K562 (cell line): ENCODE measurements around the gene CNFN. TPM values are rescaled to one million over a fixed set of nuclear protein-coding genes. Genes with fewer than 3 reads are reported as not detected.

Source experiments
- CC2D1A ChIP-seq: fragments of 450-650 bp; IDR thresholded peaks from 2 replicates; pipeline ENCODE4 v1.6.1; 2017; ENCODE audit warnings: mild to moderate bottlenecking
- ELF2 ChIP-seq: fragments of 250-450 bp; sonication (Bioruptor Pico); IDR thresholded peaks from 2 replicates; pipeline ENCODE4 v1.5.0; 2021; ENCODE audit warnings: mild to moderate bottlenecking
- MBD2 ChIP-seq: sonication (generic); IDR thresholded peaks from 2 replicates; pipeline ENCODE4 v1.6.1; 2016; ENCODE audit warnings: low read depth, borderline replicate concordance
- POLR2G ChIP-seq: fragments of 200-400 bp; formaldehyde crosslinking; IDR thresholded peaks from 2 replicates; pipeline ENCODE4 v1.6.1; 2017; ENCODE audit warnings: low read depth, mild to moderate bottlenecking, antibody characterized with exemption, low read length, moderate library complexity
- PPARD ChIP-seq: fragments of 250-450 bp; sonication (Bioruptor Pico); IDR thresholded peaks from 2 replicates; pipeline ENCODE4 v1.8.0; 2022; ENCODE audit warnings: inconsistent platforms, mild to moderate bottlenecking, moderate library complexity
- TEAD1 ChIP-seq, 2 experiments: fragments of 450-650 bp in 1 of 2; sonication (generic) in 1 of 2; formaldehyde crosslinking; IDR thresholded peaks; 2 replicates each; pipeline versions ENCODE4 v1.4.0 to v1.8.0; 2020 to 2022; ENCODE audit warnings: mild to moderate bottlenecking in 2 of 2, missing genetic modification reagents in 1 of 2
- ZBTB7A ChIP-seq: IDR thresholded peaks from 2 replicates; pipeline ENCODE4 v1.6.1; 2011; ENCODE audit warnings: low read depth, mild to moderate bottlenecking, low read length, moderate library complexity, borderline replicate concordance; ENCODE audit not compliant: control insufficient read depth
- polyA plus RNA-seq, 8 experiments: library from polyadenylated mRNA; depleted of rRNA in 4 of 8; stranded (reverse) in 5 of 8; unstranded in 3 of 8; fragments of >200 nt; fragmentation: Nextera tagmentation in 2 of 8; fragmentation: Illumina TruSeq in 1 of 8; extraction: Ambion mirVana in 2 of 8; extraction: Trizol in 1 of 8; gene quantifications; 2 replicates each; pipeline versions ENCODE4 v1.2.1 to v1.2.3, GENCODE V29; 2011 to 2014; ENCODE audit warnings: inconsistent platforms in 1 of 8, missing spikeins in 1 of 8
- total RNA-seq, 7 experiments: library from RNA; depleted of rRNA in 6 of 7; stranded (reverse); fragments of >200 nt in 6 of 7; fragmentation: Illumina TruSeq in 2 of 7; extraction: Trizol in 2 of 7; gene quantifications; 2 replicates each; pipeline versions ENCODE4 v1.2.1 to v1.2.3, GENCODE V29; 2011 to 2021; ENCODE audit warnings: low replicate concordance in 1 of 7
- TF ChIP-seq, protein P1 (sequence below), 2 experiments: fragments of 450-650 bp; formaldehyde crosslinking in 1 of 2; IDR thresholded peaks; 2 replicates each; pipeline versions ENCODE4 v1.4.0 to v1.6.1; 2014 to 2020; ENCODE audit warnings: mild to moderate bottlenecking in 2 of 2, borderline replicate concordance in 1 of 2, low read depth in 1 of 2

CNFN gene
- total and polyA plus RNA-seq, 9 of the 15 experiments (the other 6 are each of a cell fraction or from before 2014, with no cell fraction given), result 0.18 to 0.52 (median 0.27) TPM; not detected in 5

DNA sequence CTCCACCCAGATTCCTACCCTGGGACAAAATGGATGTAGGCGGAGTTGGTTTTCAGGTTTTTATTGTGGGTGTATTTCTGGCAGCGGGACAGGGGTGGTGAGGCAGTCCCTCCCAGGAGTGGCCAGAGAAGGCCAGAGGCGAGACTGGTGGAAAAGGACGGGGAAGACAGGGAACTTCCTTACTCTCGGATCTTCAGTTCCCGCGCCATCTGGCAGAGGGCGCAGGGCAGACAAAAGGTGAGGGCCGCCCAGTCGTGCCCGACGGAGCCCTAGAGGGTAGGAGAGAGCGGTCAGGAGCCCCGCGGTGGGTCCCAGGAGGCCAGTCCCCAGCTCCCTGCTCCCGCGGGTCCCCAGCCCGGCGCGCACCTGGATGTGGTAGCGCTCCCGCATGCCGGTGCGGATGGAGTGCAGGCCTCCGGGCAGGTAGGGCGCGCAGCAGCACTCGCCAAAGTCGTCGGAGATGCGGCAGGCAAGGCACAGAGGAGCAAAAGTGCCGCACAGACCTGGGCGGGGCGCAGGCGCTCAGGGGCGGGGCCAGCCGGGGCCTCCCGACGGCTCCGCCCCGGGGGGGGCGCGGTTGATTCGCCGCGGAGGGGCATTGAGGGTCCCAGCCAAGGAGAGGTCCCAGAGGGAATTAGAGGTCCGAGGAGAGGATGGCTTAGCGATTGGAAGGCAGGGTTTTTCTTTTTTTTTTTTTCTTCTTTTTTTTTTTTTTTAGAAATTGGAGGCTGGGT, 3.0 kb downstream of the CNFN start (continued):
- 0 out of 4 replicates have a peak, but pooled peaks of 1 of the 2 experiments have one; percentile 20 for TF ChIP-seq TEAD1 (CRISPR knock-in tag; IDR thresholded peaks at IDR 0.05)
- TF ChIP-seq ELF2 (CRISPR knock-in tag), result no peak
- peak; percentile 68; the same call in 1 of the 2 replicates for TF ChIP-seq ZBTB7A
- TF ChIP-seq POLR2G, result peak; percentile 69
- no peak for TF ChIP-seq PPARD
- TF ChIP-seq CC2D1A, result no peak
- no peak for TF ChIP-seq MBD2
- TF ChIP-seq, protein P1, sequence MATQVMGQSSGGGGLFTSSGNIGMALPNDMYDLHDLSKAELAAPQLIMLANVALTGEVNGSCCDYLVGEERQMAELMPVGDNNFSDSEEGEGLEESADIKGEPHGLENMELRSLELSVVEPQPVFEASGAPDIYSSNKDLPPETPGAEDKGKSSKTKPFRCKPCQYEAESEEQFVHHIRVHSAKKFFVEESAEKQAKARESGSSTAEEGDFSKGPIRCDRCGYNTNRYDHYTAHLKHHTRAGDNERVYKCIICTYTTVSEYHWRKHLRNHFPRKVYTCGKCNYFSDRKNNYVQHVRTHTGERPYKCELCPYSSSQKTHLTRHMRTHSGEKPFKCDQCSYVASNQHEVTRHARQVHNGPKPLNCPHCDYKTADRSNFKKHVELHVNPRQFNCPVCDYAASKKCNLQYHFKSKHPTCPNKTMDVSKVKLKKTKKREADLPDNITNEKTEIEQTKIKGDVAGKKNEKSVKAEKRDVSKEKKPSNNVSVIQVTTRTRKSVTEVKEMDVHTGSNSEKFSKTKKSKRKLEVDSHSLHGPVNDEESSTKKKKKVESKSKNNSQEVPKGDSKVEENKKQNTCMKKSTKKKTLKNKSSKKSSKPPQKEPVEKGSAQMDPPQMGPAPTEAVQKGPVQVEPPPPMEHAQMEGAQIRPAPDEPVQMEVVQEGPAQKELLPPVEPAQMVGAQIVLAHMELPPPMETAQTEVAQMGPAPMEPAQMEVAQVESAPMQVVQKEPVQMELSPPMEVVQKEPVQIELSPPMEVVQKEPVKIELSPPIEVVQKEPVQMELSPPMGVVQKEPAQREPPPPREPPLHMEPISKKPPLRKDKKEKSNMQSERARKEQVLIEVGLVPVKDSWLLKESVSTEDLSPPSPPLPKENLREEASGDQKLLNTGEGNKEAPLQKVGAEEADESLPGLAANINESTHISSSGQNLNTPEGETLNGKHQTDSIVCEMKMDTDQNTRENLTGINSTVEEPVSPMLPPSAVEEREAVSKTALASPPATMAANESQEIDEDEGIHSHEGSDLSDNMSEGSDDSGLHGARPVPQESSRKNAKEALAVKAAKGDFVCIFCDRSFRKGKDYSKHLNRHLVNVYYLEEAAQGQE (IDR thresholded peaks at IDR 0.05; ENCODE audit: borderline replicate concordance), result peak; percentile 14; the same call in 1 of the 2 replicates
- TF ChIP-seq, protein P1 (CRISPR knock-in tag; IDR thresholded peaks at IDR 0.05; ENCODE audit: low read depth), result no peak
